Measurements from ENCODE around the gene H6PD.

H6PD gene

GRCh38 chr1:9275567-9276034 is 41.0 kb downstream of the H6PD start:
- no peak overlapping the region for H3K4me3 ChIP-seq (ENCODE audit: low read length)
- peak; percentile 90 for DNase-seq (ENCODE audit: low read depth)
- no peak for TF ChIP-seq CTCF (IDR thresholded peaks at IDR 0.05; ENCODE audit: insufficient read depth, low read depth, low read length, missing control alignments)

GRCh38 chr1:9278116-9278515 is 43.5 kb downstream of the H6PD start:
- no peak overlapping the region for H3K4me3 ChIP-seq (ENCODE audit: low read length)
- DNase-seq (ENCODE audit: low read depth), result no peak
- no peak for TF ChIP-seq CTCF (IDR thresholded peaks at IDR 0.05; ENCODE audit: insufficient read depth, low read depth, low read length, missing control alignments)

- no peak for TF ChIP-seq CTCF (IDR thresholded peaks at IDR 0.05; ENCODE audit: insufficient read depth, low read depth, low read length, missing control alignments)
- DNase-seq (ENCODE audit: low read depth), result no peak
- H3K4me3 ChIP-seq (ENCODE audit: low read length), result no peak overlapping the region
Measured at GRCh38 chr1:9278585-9279153, 44.1 kb downstream of the H6PD start.

GRCh38 chr1:9279172-9279840 is 44.7 kb downstream of the H6PD start:
- no peak for TF ChIP-seq CTCF (IDR thresholded peaks at IDR 0.05; ENCODE audit: insufficient read depth, low read depth, low read length, missing control alignments)
- no peak overlapping the region for H3K4me3 ChIP-seq (ENCODE audit: low read length)
- DNase-seq (ENCODE audit: low read depth), result no peak

- no peak for TF ChIP-seq CTCF (IDR thresholded peaks at IDR 0.05; ENCODE audit: insufficient read depth, low read depth, low read length, missing control alignments)
- DNase-seq (ENCODE audit: low read depth), result peak; percentile 96
- no peak overlapping the region for H3K4me3 ChIP-seq (ENCODE audit: low read length)
Measured at GRCh38 chr1:9280015-9280860, 45.7 kb downstream of the H6PD start.

GRCh38 chr1:9281071-9281827 is 46.7 kb downstream of the H6PD start:
- H3K4me3 ChIP-seq (ENCODE audit: low read length), result no peak overlapping the region
- TF ChIP-seq CTCF (IDR thresholded peaks at IDR 0.05; ENCODE audit: insufficient read depth, low read depth, low read length, missing control alignments), result no peak
- no peak for DNase-seq (ENCODE audit: low read depth)

Data from epithelial cell of esophagus (primary cell).